Measurements from ENCODE around the gene OR2B6.
"Not testable (repeated sequence)": the region's sequence is repeated elsewhere in the genome, so short reads cannot be mapped to it uniquely, and the experiment has no call there.

The OR2B6 gene

DNA sequence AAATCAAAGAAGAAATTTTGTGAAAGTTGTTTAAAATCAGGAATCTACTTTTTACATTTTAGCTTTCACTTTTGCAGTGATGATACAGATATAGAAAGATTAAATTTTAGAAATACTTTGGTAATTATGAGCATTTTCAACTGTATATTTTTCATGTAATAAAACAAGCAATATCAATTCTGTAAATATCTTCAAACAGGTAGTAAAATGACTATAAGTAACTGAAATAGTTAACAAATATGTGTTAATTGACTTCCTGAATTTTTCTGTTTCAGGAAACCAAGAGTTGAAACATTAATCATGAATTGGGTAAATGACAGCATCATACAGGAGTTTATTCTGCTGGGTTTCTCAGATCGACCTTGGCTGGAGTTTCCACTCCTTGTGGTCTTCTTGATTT lies at the start of gene OR2B6:
TSS of gene OR2B6 (plus strand) at position 301 of the 400 bp plus-strand sequence. CDS start at position 301, 0 bp downstream.
- no peak for DNase-seq (ENCODE audit: low spot score)

DNA sequence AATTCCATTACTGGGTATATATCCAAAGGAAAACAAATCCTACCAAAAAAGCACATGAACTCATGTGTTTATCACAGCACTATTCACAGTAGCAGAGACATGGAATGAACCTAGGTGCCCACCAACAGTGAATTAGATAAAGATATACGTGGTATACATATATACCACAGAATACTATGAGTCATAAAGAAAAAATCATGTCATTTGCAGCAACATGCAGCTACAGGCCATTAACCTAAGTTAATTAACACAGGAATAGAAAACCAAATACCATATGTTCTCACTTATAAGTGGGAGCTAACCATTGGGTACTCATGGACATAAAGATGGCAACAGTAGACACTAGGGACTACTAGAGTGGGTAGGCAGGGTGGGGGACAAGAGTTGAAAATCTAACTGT lies 49.0 kb upstream of the OR2B6 start:
- no peak for DNase-seq (ENCODE audit: low spot score)

DNA sequence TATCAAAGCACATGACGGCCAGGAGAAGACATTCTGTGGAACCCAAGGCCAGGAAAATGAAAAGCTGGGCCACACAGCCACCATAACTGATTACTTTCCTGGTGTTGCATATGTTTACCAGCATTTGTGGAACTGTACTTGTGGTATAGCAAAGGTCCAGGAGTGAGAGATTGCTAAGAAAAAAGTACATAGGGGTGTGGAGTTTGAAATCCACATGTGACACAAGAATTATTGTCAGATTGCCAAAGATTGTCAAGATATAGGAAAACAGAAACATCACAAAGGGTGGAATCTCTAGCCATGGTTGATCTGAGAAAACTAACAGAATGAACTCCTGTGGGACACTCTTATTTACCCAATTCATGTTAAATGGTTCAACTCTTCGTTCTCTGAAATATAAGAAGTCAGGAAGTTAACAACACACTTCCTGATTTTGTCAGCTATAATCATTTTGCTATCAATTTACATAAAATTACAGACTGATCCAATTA lies 45.0 kb upstream of the OR2B6 start, which contains the start of gene OR2B2:
TSS of gene OR2B2 (minus strand) at position 441 of the 491 bp plus-strand sequence. CDS start at position 364, 77 bp downstream.
- no peak for DNase-seq (ENCODE audit: low spot score)

DNA sequence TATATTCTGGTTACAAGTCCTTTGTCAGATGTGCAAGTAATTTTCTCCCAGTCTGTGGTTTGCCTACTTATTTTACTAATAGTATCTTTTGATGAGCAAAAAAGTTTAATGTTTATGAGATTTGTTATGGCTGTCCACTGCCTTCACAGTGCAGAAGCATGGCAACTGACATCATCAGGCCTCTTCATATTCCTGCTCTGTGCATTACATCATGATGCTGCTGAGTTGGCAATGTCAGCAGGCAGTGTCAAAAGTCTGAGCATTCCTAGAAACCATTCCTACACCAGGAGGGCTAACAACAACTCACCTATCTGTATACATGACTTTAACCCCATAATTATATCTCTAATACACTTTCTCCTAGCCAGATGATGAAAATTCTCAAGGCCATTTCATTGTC lies 34.1 kb upstream of the OR2B6 start:
- DNase-seq (ENCODE audit: low spot score): no peak

DNA sequence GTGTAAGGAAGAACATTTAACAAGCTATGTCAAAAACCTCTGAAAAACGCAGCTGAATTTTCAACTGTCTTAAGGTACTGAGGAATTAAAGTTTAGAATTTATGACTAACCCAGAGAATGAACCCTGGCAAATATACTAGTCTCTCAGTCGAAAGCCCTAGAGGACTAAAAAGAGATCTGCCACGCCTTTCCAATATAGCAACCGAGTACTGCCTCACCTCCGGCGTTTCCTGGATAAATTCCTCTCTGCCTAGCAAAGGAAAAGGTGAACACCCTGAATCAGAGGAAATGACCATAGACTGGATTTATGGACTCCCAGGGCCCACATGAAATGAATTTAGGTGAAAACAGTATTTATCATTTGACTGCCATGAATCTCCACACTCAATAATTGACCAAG lies 32.9 kb upstream of the OR2B6 start:
- no peak for DNase-seq (ENCODE audit: low spot score)

DNA sequence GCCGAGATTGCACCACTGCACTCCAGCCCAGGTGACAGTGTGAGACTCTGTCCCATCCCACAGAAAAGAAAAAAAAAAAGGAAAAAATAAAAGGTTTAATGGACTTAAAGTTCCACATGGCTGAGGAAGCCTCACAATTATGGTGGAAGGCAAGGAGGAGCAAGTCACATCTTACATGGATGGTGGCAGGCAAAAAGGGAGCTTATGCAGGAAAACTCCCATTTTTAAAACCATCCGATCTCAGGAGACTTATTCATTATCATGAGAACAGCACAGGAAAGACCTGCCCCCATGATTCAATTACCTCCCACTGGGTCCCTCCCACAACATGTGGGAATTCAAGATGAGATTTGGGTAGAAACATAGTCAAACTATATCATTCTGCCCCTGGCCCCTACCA lies 29.0 kb upstream of the OR2B6 start:
- DNase-seq (ENCODE audit: low spot score): not testable (repeated sequence)

DNA sequence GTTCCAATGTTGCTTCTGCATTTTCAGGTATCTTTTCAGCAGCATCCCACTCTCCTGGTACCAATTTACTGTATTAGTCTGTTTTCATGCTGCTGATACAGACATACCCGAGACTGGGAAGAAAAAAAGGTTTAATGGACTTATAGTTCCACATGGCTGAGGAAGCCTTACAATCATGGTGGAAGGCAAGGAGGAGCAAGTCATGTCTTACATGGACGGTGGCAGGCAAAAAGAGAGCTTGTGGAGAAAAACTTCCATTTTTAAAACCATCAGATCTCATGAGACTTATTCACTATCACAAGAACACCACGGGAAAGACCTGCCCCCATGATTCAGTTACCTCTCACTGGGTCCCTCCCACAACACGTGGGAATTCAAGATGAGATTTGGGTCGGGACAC lies 27.1 kb upstream of the OR2B6 start:
- DNase-seq (ENCODE audit: low spot score): not testable (repeated sequence)

DNA sequence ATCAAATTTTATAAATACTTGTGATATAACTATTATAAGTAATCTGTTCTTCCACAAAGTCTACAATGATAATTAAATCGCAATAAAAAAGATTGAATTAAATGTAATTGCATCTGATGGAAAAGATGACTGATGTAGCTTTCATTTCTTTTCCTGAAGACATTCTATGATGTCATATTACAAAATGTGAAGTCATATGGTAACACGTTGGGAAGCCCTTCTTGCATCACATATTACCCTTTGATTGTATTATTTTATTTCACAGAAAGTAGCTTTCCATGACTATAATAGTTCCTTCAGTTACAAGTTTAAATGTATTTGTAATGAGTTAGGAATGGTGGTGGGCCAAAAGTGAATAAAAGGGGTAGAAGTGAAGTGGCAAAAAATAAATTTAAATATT lies 25.8 kb upstream of the OR2B6 start:
- DNase-seq (ENCODE audit: low spot score): no peak

DNA sequence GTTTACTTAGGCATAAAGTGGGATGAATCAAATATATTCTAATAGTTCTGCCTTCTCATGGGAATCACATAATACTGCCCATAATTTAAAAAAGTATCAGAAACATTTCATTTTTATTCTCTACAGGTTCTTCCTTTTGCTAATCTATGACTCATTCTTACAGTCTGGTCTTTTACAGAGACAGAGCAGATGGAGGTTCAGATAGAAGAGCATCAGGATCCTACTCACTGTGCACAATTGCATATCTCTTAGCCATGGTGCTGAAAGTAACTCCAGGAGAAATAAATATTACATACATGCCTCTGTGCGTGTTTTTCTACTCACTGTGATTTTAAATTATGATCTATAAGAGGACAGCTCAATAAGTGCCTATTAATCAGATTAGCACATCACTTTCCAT lies 16.3 kb upstream of the OR2B6 start:
- peak; percentile 37 for DNase-seq (ENCODE audit: low spot score)

DNA sequence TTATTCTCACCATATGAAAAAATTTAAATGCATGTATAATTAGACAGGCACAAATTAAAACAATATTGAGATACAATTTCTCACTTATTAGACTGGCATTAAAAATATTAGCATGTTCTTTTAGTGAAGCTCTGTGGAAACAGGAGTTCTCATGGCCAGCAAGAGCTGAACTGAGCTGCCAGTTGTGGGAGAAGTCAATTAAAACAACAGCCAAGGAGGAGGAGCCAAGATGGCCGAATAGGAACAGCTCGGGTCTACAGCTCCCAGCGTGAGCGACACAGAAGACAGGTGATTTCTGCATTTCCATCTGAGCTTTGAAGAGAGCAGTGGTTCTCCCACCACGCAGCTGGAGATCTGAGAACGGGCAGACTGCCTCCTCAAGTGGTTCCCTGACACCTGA lies 14.0 kb upstream of the OR2B6 start:
- not testable (repeated sequence) for DNase-seq (ENCODE audit: low spot score)

DNA sequence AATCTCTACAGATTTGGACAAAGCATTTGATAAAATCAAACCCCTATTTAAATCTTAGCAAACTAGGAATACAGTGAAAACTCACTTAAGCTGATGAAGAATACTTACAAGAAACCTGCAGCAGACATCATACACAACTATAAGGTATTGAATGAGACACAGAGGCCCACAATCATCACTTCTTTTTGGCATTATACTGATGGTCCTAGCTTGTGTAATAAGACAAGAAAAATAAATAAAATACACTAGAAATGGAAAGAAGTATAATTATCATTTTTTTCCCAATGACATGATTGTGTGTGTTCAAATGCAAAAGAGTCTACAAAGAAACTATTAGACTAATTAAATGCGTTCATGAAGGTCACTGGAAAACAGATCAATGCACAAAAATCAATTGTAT lies 8.8 kb upstream of the OR2B6 start:
- no peak for DNase-seq (ENCODE audit: low spot score)

DNA sequence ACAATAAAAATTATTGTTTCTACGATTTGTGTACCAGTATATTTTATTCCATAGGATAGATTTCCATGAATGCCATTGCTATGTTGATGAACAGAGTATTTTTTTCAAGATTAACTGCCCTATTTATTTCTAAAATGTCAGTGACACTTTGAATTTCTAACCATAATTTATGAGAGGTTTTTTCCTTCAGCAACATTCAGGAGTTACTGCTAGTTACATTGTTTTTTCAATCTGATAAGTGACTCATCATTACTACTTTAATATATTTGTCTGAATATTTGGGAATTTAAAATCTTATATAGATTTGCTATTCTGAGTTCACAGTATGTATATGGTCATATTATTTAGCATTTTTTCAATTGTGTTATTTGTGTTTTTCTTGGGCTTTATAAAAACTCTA lies 6.0 kb upstream of the OR2B6 start:
- DNase-seq (ENCODE audit: low spot score): no peak

DNA sequence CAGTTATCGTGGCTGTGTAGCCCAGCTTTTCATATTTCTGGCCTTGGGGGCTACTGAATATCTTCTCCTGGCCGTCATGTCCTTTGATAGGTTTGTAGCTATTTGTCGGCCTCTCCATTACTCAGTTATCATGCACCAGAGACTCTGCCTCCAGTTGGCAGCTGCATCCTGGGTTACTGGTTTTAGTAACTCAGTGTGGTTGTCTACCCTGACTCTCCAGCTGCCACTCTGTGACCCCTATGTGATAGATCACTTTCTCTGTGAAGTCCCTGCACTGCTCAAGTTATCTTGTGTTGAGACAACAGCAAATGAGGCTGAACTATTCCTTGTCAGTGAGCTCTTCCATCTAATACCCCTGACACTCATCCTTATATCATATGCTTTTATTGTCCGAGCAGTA lies 475 bp downstream of the OR2B6 start:
- DNase-seq (ENCODE audit: low spot score): no peak

DNA sequence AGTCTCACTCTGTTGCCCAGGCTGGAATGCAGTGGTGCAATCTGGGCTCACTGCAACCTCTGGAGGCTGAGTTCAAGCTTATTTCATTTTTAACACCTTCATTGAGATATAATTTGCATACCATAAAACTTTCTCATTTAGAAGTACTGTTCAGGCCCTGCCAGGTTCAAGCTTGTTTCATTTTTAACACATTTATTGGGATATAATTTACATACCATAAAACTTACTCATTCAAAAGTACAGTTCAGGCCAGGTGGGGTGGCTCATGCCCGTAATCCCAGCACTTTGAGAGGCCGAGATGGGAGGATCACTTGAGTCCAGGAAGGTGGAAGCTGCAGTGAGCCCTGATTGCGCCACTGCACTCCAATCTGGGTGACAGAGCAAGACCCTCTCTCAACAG lies 5.5 kb downstream of the OR2B6 start:
- DNase-seq (ENCODE audit: low spot score): no peak

DNA sequence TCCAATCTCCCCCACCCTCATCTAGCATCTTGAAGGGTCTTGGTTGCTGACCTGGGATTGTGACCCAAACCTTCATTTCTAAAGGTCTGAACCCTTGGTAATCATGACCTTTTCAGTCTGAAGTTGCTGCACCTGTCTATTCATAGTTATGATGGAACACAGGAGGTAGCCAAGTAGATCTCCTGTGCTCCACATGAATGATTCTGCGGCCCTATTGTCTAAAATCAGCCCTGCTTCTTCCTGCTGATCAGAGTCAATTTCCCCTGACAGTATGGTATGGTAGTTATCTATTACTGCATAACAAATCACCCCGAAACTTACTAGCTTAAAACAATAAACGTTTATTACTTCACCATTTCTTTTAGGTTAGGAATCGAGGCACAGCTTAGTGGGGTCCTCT lies 9.0 kb downstream of the OR2B6 start:
- no peak for DNase-seq (ENCODE audit: low spot score)

DNA sequence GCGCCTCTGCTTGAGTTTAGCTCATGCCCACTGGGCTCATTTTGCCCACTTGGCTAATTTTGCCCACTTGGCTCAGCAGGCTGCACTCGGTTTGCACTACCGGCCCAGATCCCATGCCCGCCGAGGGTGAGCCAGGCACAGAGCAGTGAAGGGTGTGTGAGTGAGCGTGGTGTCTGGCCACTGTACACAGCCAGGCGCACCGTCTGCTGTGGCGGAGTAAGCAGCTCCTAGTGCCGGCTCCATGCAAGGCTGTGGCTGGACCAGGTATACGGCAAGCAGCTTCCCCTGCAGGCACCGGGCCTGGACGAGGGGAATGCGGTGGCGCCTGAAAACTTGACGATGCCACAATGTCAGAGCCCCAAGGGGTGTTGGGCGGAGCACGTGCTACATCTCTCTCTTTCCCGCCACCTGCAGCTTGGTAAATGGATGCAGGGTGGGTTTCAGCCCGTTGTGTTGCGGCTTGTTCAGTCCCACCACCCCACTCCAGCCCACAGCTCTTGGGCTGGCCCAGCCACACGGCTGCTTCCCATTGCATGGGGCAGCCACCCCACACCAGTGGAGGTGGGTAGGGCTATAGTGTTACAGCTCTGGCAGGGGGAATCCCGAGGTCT lies 9.9 kb downstream of the OR2B6 start:
- DNase-seq (ENCODE audit: low spot score): no peak

DNA sequence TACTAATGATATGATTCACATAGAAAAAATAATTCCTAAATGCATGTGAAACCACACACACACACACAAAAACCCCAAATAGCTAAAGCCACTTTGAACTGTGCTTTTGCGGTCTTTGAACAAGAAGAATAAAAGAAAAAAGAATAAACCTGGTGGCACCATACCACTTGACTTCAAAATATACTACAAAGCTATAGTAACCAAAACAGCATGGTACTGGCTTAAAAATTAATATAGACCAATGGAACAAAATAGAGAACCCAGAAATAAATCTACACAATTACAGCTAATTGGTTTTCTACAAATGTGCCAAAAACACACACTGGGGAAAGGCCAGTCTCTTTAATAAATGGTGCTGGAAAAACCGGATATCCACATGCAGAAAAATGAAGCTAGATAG lies 13.4 kb downstream of the OR2B6 start:
- DNase-seq (ENCODE audit: low spot score): no peak

DNA sequence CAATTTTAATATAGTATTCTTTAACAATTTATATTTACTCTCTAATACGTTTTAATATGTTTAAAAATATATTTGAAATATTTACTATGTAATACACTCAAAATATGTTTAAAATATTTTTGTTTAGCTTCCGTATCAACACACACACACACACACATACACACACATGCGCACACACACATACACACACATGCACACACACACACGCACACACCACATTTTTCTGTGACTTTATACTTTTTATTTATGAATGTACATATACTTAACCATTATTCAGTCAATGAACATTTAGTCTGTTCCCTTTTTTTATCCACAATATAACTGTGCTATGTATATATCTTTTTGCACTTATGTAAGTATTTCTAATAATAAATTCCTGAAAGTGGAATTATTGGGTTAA lies 15.7 kb downstream of the OR2B6 start:
- DNase-seq (ENCODE audit: low spot score): no peak

DNA sequence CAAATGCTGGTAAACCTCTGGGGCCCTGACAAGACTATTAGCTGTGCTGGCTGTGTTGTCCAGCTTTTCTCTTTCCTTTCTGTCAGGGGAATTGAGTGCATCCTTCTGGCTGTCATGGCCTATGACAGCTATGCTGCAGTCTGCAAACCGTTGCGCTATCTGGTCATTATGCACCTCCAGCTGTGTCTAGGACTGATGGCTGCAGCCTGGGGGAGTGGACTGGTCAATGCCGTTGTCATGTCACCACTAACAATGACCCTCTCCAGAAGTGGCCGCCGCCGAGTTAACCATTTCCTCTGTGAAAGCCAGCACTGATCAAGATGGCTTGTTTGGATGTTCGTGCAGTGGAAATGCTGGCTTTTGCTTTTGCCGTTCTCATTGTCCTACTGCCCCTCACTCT lies 20.3 kb downstream of the OR2B6 start:
- no peak for DNase-seq (ENCODE audit: low spot score)

DNA sequence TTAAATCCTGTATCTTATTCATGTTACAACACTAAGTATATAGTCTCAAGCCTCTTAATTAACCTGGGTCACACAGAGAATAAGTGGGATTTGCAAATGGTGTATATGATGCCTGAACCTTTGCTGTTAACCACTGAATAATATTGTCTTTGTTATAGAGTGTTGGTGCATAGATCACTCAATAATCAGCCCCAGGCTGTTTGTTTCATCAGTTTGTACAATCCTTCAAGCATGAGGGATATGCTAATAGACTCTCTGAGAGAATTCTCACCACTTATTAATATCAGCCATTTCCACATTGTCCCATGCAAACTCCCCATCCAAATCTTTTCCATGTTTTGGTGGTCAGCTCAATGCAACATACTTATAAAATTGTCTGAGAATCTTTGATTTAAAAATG lies 21.7 kb downstream of the OR2B6 start:
- DNase-seq (ENCODE audit: low spot score): no peak

DNA sequence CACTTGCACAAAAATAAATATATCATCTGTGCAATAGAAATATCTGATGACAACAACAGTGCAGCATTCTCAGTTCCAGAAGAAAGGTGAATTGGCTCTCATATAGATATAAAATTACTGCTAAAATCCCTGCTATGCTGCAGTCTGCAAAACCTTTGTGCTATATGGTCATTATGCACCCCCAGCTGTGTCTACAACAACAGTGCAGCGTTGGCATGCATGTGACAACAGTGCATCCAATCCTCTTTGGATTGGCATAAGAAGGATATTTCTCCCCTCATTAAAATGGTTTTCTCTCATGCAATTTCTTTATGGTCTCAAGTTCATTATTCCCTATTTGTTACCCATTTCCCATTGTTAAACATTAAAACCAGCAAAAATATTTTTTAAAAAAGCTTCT lies 23.1 kb downstream of the OR2B6 start:
- DNase-seq (ENCODE audit: low spot score): no peak

DNA sequence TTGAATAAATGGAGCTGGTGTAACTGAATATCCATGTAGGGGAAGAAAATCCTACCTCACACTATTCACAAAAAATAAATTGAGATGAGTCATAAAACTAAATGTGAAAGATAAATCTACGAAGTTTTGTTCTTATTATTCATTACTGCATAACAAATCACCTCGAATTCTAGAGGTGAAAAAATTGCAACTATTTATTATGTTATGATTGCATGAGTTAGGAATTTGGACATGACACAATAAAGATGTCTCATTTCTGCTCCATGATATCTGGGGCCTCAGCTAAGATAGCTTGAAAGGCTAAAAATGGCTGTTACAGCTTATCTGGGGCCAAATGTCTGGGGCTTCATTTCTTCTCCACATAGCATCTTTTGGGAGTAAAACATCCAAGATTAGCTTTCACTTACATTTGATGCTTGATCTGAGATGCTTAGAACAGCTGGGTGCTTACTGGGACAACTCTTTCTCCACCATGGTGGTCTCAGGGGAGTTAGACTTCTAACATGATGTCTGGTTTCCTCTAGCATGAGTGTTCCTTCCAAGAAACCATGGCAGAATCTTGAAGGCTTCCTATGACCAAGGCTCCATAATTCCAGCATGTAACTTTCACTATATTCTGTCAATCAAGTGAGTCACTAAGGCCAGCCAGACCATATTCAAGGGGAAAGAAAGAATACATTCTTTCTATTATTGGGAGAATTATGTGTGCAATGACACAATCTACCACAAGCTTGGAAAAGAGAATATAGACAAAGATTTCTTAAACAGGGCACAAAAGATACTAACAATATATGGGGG lies 30.1 kb downstream of the OR2B6 start:
- DNase-seq (ENCODE audit: low spot score): no peak

DNA sequence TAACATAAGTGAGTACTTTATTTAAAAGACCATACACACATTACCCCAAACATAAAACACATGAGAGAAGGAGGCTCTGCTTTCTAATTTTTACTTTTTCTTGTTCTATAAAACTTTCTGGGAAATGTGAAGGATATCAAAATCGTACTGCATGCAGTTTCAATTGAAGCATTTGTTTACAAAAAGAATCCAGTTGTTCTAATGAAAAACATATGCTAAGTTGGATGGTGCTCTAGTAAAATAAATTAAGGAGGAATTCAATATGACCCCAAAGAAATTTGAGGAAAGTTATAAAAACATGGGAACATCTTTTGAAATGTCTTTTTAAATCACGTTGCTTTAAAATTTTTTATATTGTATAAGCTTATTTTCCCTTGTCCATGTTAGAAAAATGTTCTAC lies 37.6 kb downstream of the OR2B6 start:
- no peak for DNase-seq (ENCODE audit: low spot score)

Data from Ammon's horn (tissue), 1 donor.